ENCODE measurements around the gene ANKDD1B. TPM values are rescaled to one million over a fixed set of nuclear protein-coding genes. Genes with fewer than 3 reads are reported as not detected.

ANKDD1B gene
- total and polyA plus RNA-seq, 2 of the 13 experiments (the other 11 are each of a cell fraction or from before 2014, with no cell fraction given): 0.12 to 0.27 TPM

- TF ChIP-seq NCOA5 (CRISPR knock-in tag; IDR thresholded peaks at IDR 0.05) (no peak), HNF4G (IDR thresholded peaks at IDR 0.05; ENCODE audit: borderline replicate concordance, low read depth, low read length) (no peak), HNF4G (CRISPR knock-in tag; IDR thresholded peaks at IDR 0.05; ENCODE audit: borderline replicate concordance, low read depth) (no peak), NPAS2 (CRISPR knock-in tag; IDR thresholded peaks at IDR 0.05; ENCODE audit: borderline replicate concordance) (no peak), ZBTB3 (CRISPR knock-in tag; IDR thresholded peaks at IDR 0.05; ENCODE audit: borderline replicate concordance, low read depth) (no peak), GABPB1 (CRISPR knock-in tag; IDR thresholded peaks at IDR 0.05) (peak; percentile 84), SMARCE1 (IDR thresholded peaks at IDR 0.05; ENCODE audit: borderline replicate concordance) (no peak), TAF1 (CRISPR knock-in tag; IDR thresholded peaks at IDR 0.05) (peak; percentile 85), NRL (CRISPR knock-in tag; IDR thresholded peaks at IDR 0.05; ENCODE audit: borderline replicate concordance) (peak; percentile 93), ZNF451 (CRISPR knock-in tag; IDR thresholded peaks at IDR 0.05) (no peak), ZNF143 (CRISPR knock-in tag; IDR thresholded peaks at IDR 0.05) (peak; percentile 20; the same call in 1 of the 2 replicates), SMAD9 (CRISPR knock-in tag; IDR thresholded peaks at IDR 0.05) (no peak), ZNF136 (CRISPR knock-in tag; IDR thresholded peaks at IDR 0.05; ENCODE audit: low read depth) (no peak), MAFK (conservative IDR thresholded peaks at IDR 0.05 in 1 of 2, IDR thresholded peaks at IDR 0.05 in 1 of 2; ENCODE audit: low read length in 2 of 2) (peak; percentile 82 to 89), ZNF512 (CRISPR knock-in tag; IDR thresholded peaks at IDR 0.05) (no peak), RBM39 (IDR thresholded peaks at IDR 0.05; ENCODE audit: low read depth, low read length, poor library complexity, severe bottlenecking) (peak; percentile 20), RBFOX2 (IDR thresholded peaks at IDR 0.05; ENCODE audit: low read depth, low read length) (peak; percentile 77), ZNF569 (CRISPR knock-in tag; IDR thresholded peaks at IDR 0.05; ENCODE audit: borderline replicate concordance) (0 out of 2 replicates have a peak, but pooled peaks have one; percentile 53), FOXC1 (CRISPR knock-in tag; IDR thresholded peaks at IDR 0.05; ENCODE audit: borderline replicate concordance) (peak; percentile 27; the same call in 1 of the 2 replicates), ZNF816 (CRISPR knock-in tag; IDR thresholded peaks at IDR 0.05; ENCODE audit: borderline replicate concordance) (no peak), ZNF280B (CRISPR knock-in tag; IDR thresholded peaks at IDR 0.05; ENCODE audit: borderline replicate concordance) (peak; percentile 76; the same call in 1 of the 2 replicates), ZFP82 (CRISPR knock-in tag; IDR thresholded peaks at IDR 0.05; ENCODE audit: borderline replicate concordance) (no peak), THAP11 (CRISPR knock-in tag; IDR thresholded peaks at IDR 0.05) (peak; percentile 87), ZNF543 (CRISPR knock-in tag; IDR thresholded peaks at IDR 0.05) (no peak), HES4 (CRISPR knock-in tag; IDR thresholded peaks at IDR 0.05; ENCODE audit: borderline replicate concordance) (no peak), CENPX (CRISPR knock-in tag; IDR thresholded peaks at IDR 0.05) (no peak), ZNF432 (CRISPR knock-in tag; IDR thresholded peaks at IDR 0.05; ENCODE audit: borderline replicate concordance) (no peak)
Measured at GRCh38 chr5:75717082-75717922, 106.0 kb downstream of the ANKDD1B start, which contains the start of gene POC5 (continued).
